ENCODE data around the gene INPP4B.

- TF ChIP-seq CTCF (IDR thresholded peaks at IDR 0.05) (no peak), POLR2A (IDR thresholded peaks at IDR 0.05) (no peak)
Measured at GRCh38 chr4:142705820-142706219, 140.3 kb downstream of the INPP4B start.

Data from Peyer's patch (tissue), 4 donors.